GM21526 (cell line): ENCODE data around the gene GSE1.

Experiments
- ATAC-seq: cut with Tn5 transposase; IDR thresholded peaks from one replicate; pipeline ENCODE4 v1.9.1; 2021; ENCODE audit warnings: moderate library complexity; ENCODE audit not compliant: unreplicated experiment, low FRiP score

The GSE1 gene

DNA sequence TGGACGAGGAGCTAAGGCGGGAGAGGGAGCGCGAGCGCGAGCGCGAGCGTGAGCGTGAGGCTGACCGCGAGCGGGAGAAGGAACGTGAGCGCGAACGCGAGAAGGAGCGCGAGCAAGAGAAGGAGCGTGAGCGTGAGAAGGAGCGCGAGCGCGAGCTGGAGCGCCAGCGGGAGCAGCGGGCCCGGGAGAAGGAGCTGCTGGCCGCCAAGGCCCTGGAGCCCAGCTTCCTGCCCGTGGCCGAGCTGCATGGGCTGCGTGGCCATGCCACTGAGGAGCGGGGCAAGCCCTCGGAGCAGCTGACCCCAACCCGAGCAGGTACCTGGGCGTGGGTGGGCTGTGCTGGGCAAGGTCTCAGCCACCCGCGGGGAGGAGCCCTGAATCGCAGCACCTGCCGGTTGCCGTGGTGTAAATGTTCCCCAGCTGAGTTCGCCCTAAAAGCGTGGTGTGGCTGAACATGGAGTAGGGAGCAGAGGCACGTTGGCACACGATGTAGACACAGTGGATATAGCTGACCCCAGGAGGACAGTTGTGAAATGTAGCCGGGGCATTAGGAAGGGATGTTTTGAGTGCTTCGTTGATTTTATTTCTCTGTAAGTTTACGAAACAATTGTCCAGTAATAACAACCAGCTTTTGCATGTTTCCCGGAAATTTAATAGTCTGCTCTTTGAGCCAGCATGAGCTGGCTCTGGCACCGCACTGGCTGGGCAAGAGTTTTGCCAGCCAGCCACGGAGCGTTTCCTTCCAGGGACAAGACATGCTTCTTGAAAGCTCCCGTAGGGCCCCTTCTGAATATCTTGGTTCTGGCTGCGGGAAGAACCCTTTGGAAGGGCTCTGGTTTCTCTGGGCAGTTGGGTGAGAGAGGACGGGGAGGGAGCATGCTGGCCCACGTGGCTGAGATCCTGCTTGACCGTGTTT lies 43.5 kb downstream of the GSE1 start:
- no peak for ATAC-seq

DNA sequence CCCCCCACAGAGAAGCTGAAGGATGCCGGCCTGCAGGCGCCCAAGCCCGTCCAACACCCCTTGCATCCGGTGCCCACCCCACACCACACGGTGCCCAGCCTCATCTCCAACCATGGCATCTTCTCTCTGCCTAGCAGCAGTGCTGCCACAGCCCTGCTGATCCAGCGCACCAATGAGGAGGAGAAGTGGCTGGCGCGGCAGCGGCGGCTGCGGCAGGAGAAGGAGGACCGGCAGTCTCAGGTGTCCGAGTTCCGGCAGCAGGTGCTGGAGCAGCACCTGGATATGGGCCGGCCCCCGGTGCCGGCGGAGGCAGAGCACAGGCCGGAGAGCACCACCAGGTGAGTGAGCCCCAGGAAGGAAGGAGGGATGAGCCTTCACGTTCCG lies 44.1 kb downstream of the GSE1 start:
- no peak for ATAC-seq

DNA sequence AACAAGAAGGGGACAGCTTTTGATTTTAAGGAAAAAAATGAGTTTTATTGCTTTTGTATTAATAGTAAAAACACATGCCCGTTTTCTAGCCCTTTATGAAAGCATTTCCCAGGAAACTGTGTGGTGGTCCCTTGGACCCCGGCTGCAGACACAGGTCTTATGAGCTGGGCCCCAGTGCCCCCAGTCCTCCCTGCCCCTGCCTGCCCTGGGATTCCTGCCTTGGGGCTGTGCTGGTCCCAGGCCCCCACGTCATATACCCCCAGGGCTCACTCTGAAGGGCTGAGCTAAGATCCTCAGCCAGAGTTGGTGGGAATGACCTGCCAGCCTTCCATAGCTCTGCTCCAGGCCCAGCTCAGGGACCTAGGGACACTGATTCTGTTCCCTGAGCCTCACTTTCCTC lies 44.9 kb downstream of the GSE1 start:
- ATAC-seq: no peak

DNA sequence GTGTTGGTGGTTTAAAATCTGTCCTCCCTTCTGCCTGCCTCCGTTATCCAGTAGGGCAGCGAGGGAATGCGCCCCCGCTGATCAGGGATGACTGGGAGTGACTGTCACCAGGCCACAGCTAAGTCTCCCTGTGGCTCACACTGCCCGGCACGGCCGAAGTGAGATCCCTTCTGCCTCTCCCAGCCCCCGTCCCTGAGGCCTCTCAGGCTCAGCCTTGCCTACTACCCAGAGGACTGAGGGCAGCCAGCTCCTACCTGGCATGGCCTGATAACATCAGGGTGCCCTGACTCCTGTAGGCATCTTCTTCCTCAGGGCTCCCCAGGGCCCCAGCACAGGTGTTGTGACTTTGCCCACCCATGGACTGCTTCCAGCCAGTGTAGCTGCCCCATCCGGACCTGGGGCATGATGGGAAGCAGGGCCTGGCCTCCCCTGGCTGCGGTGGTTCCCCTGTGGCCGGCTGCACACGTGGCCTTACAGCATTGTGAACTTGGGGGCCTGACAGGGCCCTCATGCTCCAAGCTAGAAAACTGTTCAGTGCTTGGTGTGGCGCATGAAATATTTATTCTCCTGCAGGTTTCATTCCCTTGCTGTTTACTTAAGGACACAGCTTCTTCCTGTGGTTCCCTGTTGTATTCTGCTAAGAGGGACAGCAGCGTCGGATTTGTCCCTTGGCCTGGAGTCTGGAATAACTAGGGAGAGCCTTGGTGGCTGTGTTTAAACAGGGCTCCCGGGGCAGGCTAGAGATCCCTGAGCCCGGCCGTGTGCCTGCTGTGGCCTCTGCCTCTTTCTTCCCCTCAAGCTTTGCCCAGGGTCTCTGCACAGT lies 45.6 kb downstream of the GSE1 start:
- no peak for ATAC-seq

DNA sequence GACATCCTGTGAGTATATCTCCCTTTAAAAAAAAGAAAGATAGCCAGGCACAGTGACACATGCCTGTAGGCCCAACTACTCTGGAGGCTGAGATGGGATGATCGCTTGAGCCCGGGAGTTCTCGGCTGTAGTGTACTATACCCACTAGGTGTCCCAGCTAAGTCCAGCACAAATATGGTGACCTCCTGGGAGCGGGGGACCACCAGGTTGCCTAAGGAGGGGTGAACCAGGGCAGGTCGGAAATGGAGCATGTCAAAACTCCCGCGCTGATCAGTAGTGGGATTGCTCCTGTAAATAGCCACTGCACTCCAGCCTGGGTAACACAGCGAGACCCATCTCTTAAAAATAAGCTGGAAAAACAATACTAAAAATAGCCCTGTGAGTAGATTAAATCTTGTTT lies 46.2 kb downstream of the GSE1 start:
- no peak for ATAC-seq

DNA sequence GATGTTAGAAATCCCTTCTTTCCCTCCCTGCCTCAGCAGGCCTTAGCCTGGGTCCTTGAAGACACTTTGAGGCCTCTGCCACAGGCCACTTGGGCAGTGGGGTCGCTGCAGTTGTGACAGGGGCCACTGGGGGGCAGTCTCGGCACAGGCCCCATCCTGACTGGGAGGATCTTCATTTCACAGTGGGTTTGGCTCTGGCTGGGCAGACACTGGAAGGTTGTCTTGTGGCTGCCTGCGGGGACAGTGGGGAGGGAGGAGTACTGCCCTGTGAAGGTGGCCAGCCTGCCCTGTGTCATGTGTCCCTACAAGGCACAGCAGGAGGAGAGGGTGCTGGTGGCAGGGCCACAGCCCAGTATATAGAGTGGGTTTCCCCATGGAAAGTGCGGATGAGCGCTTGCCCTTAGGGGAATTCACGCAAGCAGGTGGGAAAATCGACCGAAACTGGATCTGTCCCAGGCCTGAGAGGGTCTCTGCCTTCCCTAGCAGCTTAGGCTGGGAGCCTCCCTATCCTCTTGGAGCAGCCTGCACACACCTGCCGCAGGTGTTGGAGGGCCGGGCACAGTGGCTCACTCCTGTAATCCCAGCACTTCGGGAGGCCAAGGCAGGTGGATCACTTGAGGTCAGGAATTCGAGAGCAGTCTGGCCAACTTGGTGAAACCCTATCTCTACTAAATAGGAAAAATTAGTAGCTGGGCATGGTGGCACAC lies 46.8 kb downstream of the GSE1 start:
- ATAC-seq: no peak

DNA sequence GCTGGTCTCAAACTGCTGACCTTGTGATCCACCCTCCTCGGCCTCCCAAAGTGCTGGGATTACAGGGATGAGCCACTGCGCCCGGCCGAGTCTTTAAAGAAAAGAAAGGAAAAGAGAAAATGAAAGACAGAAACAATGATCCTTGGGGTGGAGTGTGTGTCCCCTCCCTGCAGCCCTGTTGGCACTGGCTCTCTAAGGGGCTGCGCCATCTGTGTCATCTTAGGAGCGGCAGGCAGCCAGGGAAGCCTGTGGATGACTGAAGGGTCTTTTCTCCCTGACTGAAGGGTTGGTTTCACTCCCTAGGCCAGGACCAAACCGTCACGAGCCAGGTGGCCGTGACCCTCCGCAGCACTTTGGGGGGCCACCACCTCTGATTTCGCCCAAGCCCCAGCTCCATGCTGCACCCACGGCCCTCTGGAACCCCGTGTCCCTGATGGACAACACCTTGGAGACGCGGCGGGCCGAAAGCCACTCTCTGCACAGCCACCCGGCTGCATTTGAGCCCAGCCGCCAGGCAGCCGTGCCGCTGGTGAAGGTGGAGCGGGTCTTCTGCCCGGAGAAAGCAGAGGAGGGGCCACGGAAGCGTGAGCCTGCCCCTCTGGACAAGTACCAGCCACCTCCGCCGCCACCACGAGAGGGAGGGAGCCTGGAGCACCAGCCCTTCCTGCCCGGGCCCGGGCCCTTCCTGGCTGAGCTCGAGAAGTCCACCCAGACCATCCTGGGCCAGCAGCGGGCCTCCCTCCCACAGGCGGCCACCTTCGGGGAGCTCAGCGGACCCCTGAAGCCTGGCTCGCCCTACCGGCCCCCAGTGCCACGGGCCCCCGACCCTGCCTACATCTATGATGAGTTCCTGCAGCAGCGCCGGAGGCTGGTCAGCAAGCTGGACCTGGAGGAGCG lies 48.0 kb downstream of the GSE1 start:
- ATAC-seq: no peak

DNA sequence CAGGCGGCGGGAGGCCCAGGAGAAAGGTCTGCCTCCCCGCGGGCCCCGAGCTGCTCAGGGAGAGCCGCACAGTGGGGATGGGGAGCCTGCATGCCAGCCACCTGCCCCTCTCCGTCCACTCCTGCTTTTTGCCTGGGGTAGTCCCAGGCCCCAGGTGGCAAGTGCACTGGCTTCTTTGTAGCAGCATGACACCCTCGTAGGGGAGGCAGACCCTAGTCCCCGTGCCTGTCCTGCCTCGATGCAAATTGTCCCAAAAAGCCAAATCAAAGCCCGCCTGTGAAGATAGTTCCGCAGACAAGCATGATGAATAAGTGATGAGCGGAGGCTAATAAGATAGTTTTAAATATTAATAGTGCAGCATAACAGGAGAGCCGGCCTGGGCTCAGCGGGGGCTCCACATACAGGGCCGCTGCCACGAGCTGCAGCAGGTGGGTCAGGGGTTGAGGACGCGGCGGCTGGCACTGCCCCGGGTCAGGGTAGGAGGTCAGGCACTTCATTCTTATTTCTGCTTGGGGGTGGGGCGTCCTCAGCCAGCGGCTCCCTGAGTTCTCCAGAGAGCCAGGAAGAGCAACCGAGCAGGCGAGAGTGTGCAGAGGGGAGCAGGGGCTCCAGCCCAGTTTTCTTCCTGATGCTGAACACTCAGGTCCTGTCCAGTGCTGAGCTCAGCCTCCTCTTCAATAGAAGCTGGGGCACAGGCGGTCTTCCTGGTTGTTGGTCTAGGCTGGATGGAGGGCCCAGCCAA lies 48.8 kb downstream of the GSE1 start:
- ATAC-seq: no peak

DNA sequence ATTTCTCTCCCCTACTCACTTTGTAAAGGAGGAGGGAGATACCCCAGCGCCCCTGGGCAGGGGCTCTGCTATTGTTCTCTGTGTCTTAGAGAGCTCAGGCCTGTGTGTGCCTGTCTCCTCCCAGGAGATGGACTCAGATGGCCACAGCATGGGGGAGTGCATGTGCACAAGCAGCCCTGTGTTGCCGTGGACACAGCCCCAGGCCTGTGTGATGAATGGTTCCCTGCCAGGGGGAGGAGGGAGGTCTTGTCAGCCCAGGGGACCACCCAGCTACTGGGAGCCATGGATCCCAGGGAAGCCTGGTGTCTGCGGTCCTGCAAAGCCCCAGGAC lies 49.3 kb downstream of the GSE1 start:
- no peak for ATAC-seq

DNA sequence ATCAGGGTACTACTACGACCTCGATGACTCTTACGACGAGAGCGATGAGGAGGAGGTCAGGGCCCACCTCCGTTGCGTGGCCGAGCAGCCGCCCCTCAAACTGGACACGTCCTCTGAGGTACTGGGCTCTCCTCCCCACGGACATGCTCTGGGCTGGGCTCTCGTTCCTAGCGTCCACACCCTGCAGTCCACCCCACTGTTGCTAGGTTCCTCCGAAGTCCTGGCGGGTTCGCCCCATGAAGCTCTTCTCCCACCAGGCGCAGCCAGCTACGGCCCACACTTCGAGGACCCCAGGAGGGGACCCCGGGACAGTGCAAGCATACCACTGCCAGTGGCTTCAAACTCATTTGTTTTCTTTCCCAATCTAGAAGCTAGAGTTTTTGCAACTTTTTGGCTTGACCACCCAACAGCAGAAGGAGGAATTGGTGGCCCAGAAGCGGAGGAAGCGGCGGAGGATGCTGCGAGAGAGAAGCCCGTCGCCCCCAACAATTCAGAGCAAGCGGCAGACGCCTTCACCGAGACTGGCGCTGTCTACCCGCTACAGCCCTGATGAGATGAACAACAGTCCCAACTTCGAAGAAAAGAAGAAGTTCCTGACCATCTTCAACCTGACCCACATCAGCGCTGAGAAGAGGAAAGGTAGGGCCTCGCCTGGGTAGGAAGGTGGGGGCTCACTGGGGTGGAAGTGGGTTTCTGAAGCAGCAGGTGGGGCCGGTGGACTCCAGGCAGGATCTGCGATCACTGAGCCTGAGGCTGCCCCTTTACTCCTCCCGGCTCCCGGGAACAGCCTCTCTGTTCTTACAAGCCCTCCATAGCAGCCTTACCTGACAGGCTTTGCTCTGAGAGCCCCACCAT lies 50.1 kb downstream of the GSE1 start:
- no peak for ATAC-seq

DNA sequence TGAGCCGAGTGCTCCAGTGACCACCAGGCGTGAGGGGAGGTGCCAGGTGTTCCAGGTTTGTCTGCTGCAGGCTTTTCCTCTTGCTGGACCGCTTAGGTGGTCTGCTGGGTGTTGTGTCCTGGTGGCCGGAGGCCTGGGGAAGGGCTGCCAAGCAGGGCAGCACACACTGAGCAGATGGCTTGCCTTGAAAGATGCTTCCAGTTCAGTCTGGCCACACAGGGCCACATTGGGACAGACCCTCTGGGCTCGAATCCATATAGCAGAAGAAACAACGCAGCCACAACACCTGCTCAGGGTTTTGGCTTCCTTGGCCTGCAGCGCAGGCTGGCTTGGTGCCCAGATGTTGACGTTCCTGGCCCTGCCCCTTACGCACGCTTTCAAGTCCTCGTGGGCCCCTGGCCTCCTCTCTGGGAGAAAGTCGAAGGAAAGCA lies 50.8 kb downstream of the GSE1 start:
- no peak for ATAC-seq

DNA sequence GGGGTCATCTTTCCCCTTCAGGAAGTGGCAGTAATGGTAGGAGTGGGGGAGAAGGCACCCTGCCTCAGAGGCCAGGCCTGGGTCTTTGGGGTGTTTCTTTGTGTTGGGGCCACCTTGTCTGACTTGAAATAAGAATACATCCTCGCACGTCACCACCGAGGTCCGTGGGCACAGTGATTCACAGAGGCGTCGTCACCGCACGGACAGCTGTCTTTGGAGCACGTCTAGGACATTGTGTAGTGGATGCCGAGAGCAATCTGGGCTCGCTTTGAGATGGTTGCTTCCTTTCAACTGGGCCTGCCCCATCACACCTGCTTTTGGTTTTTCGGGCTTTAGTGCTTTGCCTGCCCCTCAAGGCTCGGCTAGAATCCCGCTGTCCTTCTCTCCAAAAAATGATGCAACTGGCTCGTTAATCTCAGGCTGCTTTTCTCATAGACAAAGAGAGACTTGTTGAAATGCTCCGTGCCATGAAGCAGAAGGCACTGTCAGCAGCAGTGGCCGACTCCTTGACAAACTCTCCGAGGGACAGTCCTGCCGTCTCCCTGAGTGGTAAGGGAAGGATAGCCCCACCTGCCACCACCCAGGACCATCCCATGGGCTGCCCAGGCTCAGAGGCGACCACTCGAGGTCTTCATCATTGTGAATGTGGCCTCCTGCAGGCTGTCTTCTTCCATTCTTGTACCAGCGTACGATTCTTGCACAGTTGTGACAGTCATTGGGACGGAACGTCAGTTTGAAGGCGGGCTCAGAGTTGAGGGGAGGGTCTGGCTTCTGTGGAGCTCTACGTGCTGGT lies 51.7 kb downstream of the GSE1 start:
- ATAC-seq: no peak

DNA sequence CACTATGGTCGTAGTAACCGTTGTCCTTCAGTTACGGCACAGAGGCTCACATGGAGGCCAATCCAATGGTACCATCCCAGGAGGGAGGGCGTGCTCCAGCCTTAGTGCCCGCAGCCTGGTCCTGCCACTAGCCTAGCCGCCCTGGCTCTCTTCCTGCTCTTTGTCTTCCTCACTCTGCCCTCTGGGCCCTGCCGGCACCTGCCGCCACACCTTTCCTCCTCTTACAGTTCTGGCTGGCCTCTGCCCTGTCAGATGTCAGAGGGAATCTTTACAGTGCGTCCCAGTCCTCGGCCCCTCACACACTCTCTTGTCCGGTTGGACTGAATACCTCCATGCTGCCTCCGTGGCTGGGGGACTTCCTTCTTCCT lies 52.2 kb downstream of the GSE1 start:
- no peak for ATAC-seq

DNA sequence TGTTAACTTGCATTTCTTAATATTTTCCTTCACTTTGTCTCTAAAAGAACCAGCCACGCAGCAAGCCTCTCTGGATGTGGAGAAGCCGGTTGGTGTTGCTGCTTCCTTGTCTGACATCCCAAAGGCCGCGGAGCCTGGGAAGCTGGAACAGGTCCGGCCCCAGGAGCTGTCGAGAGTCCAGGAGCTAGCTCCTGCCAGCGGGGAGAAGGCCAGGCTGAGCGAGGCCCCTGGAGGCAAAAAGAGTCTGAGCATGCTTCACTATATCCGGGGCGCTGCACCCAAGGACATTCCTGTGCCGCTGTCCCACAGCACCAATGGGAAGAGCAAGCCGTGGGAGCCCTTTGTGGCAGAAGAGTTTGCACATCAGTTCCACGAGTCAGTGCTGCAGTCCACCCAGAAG lies 52.8 kb downstream of the GSE1 start:
- ATAC-seq: no peak

DNA sequence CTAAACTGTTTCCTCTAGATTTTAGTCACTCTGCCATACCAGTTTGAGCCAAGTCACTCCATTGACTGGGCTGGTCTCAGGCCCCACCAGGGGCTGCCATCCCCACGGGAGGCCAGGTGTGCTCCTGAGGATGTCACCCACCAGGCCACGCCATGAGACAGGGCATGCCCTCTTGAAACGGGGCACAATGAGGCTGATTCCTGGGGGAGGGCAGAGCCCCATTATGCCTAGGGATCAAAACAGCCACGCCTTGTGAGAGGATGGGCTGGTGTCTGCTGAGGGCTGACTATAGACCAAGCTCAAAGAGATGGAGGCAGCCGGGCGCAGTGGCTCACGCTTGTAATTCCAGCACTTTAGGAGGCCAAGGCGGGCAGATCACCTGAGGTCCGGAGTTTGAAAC lies 54.1 kb downstream of the GSE1 start:
- ATAC-seq: no peak

DNA sequence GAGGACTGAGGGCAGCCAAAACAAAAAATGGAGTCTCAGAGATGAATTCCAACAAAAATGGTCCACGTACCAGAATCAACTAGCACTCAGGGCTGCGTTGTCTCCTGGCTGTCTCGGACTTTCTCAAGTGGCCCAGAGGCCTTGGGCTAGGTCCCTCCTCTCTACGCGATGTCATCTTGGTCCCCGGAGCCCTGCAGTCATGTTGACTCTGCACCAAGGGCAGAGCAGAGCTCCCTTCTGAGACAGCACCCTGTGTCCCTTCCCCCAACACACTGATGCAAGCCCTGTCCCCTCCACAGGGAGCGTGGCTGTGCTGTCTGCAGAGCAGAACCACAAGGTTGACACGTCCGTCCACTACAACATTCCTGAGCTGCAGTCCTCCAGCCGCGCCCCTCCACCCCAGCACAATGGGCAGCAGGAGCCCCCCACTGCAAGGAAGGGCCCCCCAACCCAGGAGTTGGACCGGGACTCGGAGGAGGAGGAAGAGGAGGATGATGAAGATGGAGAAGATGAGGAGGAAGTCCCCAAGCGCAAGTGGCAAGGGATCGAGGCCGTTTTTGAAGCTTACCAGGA lies 54.8 kb downstream of the GSE1 start:
- ATAC-seq: no peak

DNA sequence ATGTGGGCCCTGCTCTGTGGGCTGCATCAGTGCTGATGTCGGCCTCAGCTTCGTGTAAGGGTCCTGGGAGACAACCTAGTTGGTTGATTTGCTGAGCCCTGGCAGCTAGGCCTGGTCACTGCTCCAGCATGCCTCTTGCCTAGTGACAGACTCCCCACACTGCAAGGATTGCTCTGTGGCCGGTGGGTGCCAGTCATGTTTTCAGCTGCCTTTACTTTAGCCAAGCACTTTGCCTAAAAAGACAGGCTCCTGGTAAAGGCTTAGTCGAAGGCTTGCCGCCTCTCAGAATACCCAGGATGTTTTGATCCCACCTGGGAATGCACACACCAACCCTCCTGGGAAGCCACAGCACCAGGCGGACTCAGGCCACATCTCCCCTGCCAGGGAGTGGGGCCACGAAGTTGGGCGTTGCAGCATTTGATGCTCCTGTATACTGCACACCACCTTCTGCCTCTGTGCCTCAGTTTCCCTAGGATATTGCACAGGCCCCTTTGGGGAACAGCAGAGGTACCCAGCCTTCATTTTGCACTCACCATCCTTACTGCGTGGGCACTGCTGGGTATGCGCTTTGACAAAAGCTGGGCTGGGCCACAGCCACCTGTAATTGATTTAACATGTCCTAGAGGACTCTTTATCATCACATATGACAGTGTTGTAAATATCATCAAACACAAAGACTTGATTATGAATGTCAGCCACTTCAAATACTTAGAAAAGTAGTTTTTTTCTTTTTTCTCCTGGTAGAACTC lies 55.7 kb downstream of the GSE1 start:
- ATAC-seq: no peak
